ENCODE data around the gene MRPL38. TPM values are rescaled to one million over a fixed set of nuclear protein-coding genes. Genes with fewer than 3 reads are reported as not detected.

Gene MRPL38
- total and polyA plus RNA-seq, 2 donors (not counting 1 experiment from before 2014, with no cell fraction given): 126 to 127 TPM

DNA sequence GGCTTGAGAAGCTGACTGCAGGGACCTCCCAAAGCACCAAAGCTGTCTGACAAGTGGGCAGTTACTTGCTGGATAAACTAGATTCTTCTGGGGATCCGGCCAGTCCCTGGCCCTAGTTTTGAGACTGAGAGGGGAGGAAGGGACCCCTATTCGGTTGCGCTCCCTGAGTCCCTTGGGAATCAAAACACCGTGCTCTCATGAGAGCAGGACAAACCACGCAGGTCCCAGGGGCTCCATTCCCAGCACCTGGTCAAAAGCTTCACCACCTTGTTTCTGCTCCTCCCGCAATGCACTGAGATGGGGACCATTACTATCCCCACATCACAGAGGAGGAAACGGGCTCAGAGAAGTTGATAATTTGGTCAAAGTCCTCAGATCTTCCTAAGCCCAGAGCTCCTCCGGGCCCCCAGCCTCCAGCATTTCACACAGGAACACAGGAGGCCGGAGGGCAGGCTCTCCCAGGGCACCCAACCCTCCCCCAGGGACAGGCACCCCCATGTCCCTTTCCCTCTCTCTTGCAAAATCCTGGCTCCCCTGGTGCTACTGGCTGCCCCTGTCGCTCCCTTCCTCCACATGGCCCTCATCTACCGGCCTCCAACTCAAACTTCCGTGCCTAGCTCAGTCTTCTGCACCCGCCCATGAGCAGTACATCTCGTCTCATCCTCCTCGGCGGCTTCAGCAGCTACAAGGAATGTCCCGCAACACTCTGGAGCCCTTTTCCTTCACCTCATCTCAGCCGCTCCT lies 11.2 kb downstream of the MRPL38 start:
- TF ChIP-seq, protein P1, sequence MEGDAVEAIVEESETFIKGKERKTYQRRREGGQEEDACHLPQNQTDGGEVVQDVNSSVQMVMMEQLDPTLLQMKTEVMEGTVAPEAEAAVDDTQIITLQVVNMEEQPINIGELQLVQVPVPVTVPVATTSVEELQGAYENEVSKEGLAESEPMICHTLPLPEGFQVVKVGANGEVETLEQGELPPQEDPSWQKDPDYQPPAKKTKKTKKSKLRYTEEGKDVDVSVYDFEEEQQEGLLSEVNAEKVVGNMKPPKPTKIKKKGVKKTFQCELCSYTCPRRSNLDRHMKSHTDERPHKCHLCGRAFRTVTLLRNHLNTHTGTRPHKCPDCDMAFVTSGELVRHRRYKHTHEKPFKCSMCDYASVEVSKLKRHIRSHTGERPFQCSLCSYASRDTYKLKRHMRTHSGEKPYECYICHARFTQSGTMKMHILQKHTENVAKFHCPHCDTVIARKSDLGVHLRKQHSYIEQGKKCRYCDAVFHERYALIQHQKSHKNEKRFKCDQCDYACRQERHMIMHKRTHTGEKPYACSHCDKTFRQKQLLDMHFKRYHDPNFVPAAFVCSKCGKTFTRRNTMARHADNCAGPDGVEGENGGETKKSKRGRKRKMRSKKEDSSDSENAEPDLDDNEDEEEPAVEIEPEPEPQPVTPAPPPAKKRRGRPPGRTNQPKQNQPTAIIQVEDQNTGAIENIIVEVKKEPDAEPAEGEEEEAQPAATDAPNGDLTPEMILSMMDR (IDR thresholded peaks at IDR 0.05): no peak
- no peak for TF ChIP-seq EZH2 (IDR thresholded peaks at IDR 0.05; ENCODE audit: borderline replicate concordance, insufficient read depth, low read depth, low read length, poor library complexity, severe bottlenecking)
- CTCF ChIA-PET: interaction anchor here (0.6 to 5.9 kb wide), 3 partner anchors 16 to 48 kb away, joined by 3 to 52 read pairs (median 3); partner anchors contain the start of genes TRIM47 and WBP2
- peaks cover 26% of the 10 kb centered on the region for H3K4me1 Mint-ChIP-seq
- Histone ChIP-seq H3K4me2 (replicated peaks; ENCODE audit: low read depth, low read length, poor library complexity, severe bottlenecking) (no peak overlapping the region), H3K36me3 (replicated peaks in 1 of 2; ENCODE audit: control extremely low read depth in 1 of 2, control insufficient read depth in 1 of 2, extremely low read depth in 1 of 2, insufficient read depth in 2 of 2, low read length in 1 of 2) (peaks cover 2 to 20% of the 10 kb centered on the region in 2 experiments), H3K4me3 (ENCODE audit: control extremely low read depth in 1 of 5, extremely low read depth in 1 of 5, insufficient read depth in 1 of 5, low read depth in 2 of 5, low read length in 4 of 5) (no peak overlapping the region), H3K4me1 (ENCODE audit: control insufficient read depth in 2 of 2, insufficient read depth in 2 of 2, low read length in 2 of 2) (peaks cover 16 to 19% of the 10 kb centered on the region in 2 donors), H3K9ac (ENCODE audit: low read length) (no peak overlapping the region), H4K20me1 (ENCODE audit: control insufficient read depth, insufficient read depth, low read length, poor library complexity, severe bottlenecking) (peaks cover 28% of the 10 kb centered on the region), H3K79me2 (ENCODE audit: control insufficient read depth, insufficient read depth, low read length) (peaks cover 24% of the 10 kb centered on the region), H2AFZ (ENCODE audit: insufficient read depth, low read depth, low read length, poor library complexity, severe bottlenecking) (no peak overlapping the region), H3K27ac (ENCODE audit: low read length in 2 of 2) (no peak overlapping the region), H3K9me3 (ENCODE audit: control extremely low read depth in 1 of 3, control insufficient read depth in 2 of 3, insufficient read depth in 1 of 3, low read length in 2 of 3) (no peaks in the 10 kb centered on the region), H3K27me3 (replicated peaks in 1 of 4; ENCODE audit: control extremely low read depth in 1 of 4, control insufficient read depth in 3 of 4, insufficient read depth in 4 of 4, low read length in 3 of 4) (no peaks in the 10 kb centered on the region)
- H3K27me3 Mint-ChIP-seq: no peaks in the 10 kb centered on the region
- POLR2A ChIA-PET: interaction anchor here (0.6 to 1.0 kb wide), 3 partner anchors 28 to 95 kb away, joined by 3 to 6 read pairs (median 3); no protein-coding TSS in a partner anchor
- peak overlapping the region; percentile 66 for H3K4me3 Mint-ChIP-seq
- no peak for ATAC-seq (ENCODE audit: low read depth)
- WGBS (ENCODE audit: insufficient coverage): 95% methylated on average over 17 of the region's 18 CpGs
- intact Hi-C loops (cut with micrococcal nuclease): no loop called here
- DNase-seq: no peak
- no peak overlapping the region for H3K27ac Mint-ChIP-seq
- no peaks in the 10 kb centered on the region for H3K9me3 Mint-ChIP-seq (ENCODE audit: insufficient read depth)
